ENCODE data around the gene USHBP1.

DNA sequence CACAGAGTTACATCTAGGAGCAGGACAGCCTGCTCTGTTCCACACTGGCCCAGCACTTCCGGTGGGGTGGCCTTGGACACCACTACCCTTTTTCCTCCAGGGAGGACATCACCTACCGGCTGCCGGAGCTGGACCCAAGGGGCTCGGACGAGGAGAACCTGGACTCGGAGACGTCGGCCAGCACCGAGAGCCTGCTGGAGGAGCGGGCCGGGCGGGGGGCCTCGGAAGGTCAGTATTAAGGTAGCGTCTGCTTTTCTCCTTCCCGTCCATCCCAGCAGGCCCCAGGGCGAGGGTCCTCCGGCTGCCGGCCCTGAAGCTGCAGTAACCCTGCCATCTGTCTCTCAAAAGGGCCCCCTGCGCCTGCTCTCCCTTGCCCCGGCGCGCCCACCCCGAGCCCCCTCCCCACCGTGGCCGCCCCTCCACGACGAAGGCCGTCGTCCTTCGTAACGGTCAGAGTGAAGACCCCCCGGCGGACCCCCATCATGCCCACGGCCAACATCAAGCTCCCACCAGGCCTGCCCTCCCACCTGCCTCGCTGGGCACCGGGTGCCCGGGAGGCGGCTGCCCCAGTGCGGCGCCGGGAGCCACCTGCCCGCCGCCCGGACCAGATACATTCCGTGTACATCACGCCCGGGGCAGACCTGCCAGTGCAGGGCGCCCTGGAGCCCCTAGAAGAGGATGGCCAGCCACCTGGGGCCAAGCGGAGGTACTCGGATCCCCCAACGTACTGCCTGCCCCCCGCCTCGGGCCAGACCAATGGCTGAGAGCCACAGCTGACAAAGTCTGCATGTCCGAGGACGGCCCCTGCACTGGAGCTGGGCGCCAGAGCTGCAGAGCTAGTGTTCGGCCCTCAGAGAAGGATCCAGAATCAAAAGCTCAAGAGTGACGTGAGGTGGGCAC is 52.7 kb downstream of the USHBP1 start:
- TF ChIP-seq, protein P1, sequence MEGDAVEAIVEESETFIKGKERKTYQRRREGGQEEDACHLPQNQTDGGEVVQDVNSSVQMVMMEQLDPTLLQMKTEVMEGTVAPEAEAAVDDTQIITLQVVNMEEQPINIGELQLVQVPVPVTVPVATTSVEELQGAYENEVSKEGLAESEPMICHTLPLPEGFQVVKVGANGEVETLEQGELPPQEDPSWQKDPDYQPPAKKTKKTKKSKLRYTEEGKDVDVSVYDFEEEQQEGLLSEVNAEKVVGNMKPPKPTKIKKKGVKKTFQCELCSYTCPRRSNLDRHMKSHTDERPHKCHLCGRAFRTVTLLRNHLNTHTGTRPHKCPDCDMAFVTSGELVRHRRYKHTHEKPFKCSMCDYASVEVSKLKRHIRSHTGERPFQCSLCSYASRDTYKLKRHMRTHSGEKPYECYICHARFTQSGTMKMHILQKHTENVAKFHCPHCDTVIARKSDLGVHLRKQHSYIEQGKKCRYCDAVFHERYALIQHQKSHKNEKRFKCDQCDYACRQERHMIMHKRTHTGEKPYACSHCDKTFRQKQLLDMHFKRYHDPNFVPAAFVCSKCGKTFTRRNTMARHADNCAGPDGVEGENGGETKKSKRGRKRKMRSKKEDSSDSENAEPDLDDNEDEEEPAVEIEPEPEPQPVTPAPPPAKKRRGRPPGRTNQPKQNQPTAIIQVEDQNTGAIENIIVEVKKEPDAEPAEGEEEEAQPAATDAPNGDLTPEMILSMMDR (IDR thresholded peaks at IDR 0.05): no peak
- TF ChIP-seq POLR2A (IDR thresholded peaks at IDR 0.05): no peak

All from vagina (tissue), 2 donors.